Measurements from ENCODE around the gene PDZRN3.

The PDZRN3 gene

GRCh38 chr3:73592154-73593144 is 32.3 kb downstream of the PDZRN3 start:
- in situ Hi-C loops (cut with HindIII; ENCODE audit: low sequenced_read_pairs) = no loop called here
- TF ChIP-seq, protein P1, sequence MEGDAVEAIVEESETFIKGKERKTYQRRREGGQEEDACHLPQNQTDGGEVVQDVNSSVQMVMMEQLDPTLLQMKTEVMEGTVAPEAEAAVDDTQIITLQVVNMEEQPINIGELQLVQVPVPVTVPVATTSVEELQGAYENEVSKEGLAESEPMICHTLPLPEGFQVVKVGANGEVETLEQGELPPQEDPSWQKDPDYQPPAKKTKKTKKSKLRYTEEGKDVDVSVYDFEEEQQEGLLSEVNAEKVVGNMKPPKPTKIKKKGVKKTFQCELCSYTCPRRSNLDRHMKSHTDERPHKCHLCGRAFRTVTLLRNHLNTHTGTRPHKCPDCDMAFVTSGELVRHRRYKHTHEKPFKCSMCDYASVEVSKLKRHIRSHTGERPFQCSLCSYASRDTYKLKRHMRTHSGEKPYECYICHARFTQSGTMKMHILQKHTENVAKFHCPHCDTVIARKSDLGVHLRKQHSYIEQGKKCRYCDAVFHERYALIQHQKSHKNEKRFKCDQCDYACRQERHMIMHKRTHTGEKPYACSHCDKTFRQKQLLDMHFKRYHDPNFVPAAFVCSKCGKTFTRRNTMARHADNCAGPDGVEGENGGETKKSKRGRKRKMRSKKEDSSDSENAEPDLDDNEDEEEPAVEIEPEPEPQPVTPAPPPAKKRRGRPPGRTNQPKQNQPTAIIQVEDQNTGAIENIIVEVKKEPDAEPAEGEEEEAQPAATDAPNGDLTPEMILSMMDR (IDR thresholded peaks at IDR 0.05; ENCODE audit: low read depth, low read length) = no peak

GRCh38 chr3:73591286-73591800 is 33.4 kb downstream of the PDZRN3 start:
- in situ Hi-C loops (cut with HindIII; ENCODE audit: low sequenced_read_pairs) = no loop called here
- no peak overlapping the region for H3K4me3 ChIP-seq (ENCODE audit: low read depth, low read length)
- DNase-seq (ENCODE audit: low read depth, low spot score) = no peak
- TF ChIP-seq, protein P1 (IDR thresholded peaks at IDR 0.05; ENCODE audit: low read depth, low read length) = no peak

More at GRCh38 chr3:73592154-73593144, 32.3 kb downstream of the PDZRN3 start:
- no peak for DNase-seq (ENCODE audit: low read depth, low spot score)
- H3K4me3 ChIP-seq (ENCODE audit: low read depth, low read length) = no peak overlapping the region

GRCh38 chr3:73586628-73587027 is 38.1 kb downstream of the PDZRN3 start:
- TF ChIP-seq, protein P1 (IDR thresholded peaks at IDR 0.05; ENCODE audit: low read depth, low read length) = no peak
- in situ Hi-C loops (cut with HindIII; ENCODE audit: low sequenced_read_pairs) = no loop called here
- DNase-seq (ENCODE audit: low read depth, low spot score) = no peak
- H3K4me3 ChIP-seq (ENCODE audit: low read depth, low read length) = no peak overlapping the region

- DNase-seq (ENCODE audit: low read depth, low spot score) = no peak
- in situ Hi-C loops (cut with HindIII; ENCODE audit: low sequenced_read_pairs) = no loop called here
- no peak overlapping the region for H3K4me3 ChIP-seq (ENCODE audit: low read depth, low read length)
- TF ChIP-seq, protein P1 (IDR thresholded peaks at IDR 0.05; ENCODE audit: low read depth, low read length) = no peak
Observed at GRCh38 chr3:73586190-73586589, 38.6 kb downstream of the PDZRN3 start.

DNA sequence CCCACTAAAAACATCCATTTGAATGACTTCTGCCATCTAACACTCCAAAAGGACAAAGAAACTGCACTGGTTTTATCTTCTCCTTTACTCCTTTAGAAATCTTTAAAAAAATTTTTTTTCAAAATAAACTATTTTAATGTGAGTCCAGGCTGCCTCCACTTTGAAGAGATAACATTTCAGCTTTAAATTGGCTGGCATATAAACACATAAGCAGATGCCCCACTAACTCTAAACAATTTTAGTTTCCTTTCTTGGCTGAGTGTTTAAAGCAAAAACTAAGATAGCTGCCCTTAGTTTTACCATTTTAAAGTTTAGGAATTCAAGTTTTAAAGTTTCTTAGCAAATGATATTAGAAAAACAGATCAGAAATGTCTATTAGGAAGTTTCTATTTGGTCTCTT is 39.9 kb downstream of the PDZRN3 start:
- no peak overlapping the region for H3K4me3 ChIP-seq (ENCODE audit: low read depth, low read length)
- in situ Hi-C loops (cut with HindIII; ENCODE audit: low sequenced_read_pairs) = no loop called here
- no peak for DNase-seq (ENCODE audit: low read depth, low spot score)
- TF ChIP-seq, protein P1 (IDR thresholded peaks at IDR 0.05; ENCODE audit: low read depth, low read length) = no peak

DNA sequence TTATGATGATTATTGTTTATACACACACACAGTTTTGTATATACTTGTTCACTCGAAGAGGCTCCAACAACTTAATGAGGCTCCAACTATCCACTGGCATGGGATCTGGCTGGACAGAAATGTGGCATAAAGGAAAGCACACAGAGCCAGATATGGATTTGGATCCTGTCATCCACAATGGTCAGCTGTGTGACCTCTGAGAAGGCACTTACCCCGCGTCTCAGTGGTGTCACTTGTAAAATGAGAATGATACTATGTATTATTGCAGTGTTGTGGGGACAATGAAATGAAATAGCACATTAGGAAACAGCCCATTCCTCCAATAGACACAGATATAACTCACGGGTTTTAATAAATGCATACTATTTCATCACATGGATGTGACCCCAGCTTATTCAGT is 42.2 kb downstream of the PDZRN3 start:
- in situ Hi-C loops (cut with HindIII; ENCODE audit: low sequenced_read_pairs) = no loop called here
- TF ChIP-seq, protein P1 (IDR thresholded peaks at IDR 0.05; ENCODE audit: low read depth, low read length) = no peak
- H3K4me3 ChIP-seq (ENCODE audit: low read depth, low read length) = no peak overlapping the region
- DNase-seq (ENCODE audit: low read depth, low spot score) = no peak
